ENCODE data around the gene COL4A5. TPM values are rescaled to one million over a fixed set of nuclear protein-coding genes. Genes with fewer than 3 reads are reported as not detected.

Gene COL4A5
- total RNA-seq, 2 donors from 2014 or later = not detected

DNA sequence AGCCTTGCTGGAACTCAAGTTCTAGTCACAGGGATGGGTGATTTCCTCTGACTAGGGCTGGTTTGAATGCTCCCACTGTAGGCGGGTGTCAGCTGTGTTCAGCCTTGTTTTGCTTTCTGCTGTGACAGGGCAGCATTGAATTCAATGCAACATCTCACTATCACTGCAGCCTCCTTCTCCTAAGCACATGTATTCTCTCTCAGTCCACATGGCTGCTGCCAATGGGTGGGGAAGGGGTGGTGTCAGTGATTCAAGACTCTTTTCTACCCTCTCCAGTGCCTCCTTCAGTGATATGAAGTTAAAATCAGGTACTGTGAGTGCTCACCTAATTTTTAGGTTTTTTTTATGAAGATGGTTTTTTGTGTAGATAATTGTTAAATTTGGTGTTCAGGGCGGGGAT is 46.3 kb downstream of the COL4A5 start:
- DNase-seq = no peak
- no peak overlapping the region for H3K4me3 Mint-ChIP-seq
- no peaks in the 10 kb centered on the region for H3K36me3 Mint-ChIP-seq (ENCODE audit: low read depth)
- H3K9me3 ChIP-seq (ENCODE audit: control insufficient read depth, low read length, poor library complexity, severe bottlenecking) = no peaks in the 10 kb centered on the region
- H3K27ac Mint-ChIP-seq = no peak overlapping the region
- ATAC-seq = no peak
- H3K4me1 Mint-ChIP-seq = no peaks in the 10 kb centered on the region
- H3K27me3 Mint-ChIP-seq = no peaks in the 10 kb centered on the region

- H3K9me3 ChIP-seq (ENCODE audit: control insufficient read depth, low read length, poor library complexity, severe bottlenecking) = no peaks in the 10 kb centered on the region
- no peak overlapping the region for H3K4me3 Mint-ChIP-seq
- H3K4me1 Mint-ChIP-seq = peaks cover 2% of the 10 kb centered on the region
- ATAC-seq (no peak), DNase-seq (no peak)
- no peaks in the 10 kb centered on the region for H3K27me3 Mint-ChIP-seq
- H3K36me3 Mint-ChIP-seq (ENCODE audit: low read depth) = no peaks in the 10 kb centered on the region
- H3K27ac Mint-ChIP-seq = no peak overlapping the region
These were observed 54.9 kb downstream of the COL4A5 start for GRCh38 chrX:108494406-108495090.

GRCh38 chrX:108511721-108512120 is 72.1 kb downstream of the COL4A5 start:
- no peak overlapping the region for H3K4me3 Mint-ChIP-seq
- no peaks in the 10 kb centered on the region for H3K9me3 ChIP-seq (ENCODE audit: control insufficient read depth, low read length, poor library complexity, severe bottlenecking)
- no peaks in the 10 kb centered on the region for H3K4me1 Mint-ChIP-seq
- H3K27ac Mint-ChIP-seq = no peak overlapping the region
- ATAC-seq (no peak), DNase-seq (no peak)
- no peaks in the 10 kb centered on the region for H3K27me3 Mint-ChIP-seq
- no peaks in the 10 kb centered on the region for H3K36me3 Mint-ChIP-seq (ENCODE audit: low read depth)

DNA sequence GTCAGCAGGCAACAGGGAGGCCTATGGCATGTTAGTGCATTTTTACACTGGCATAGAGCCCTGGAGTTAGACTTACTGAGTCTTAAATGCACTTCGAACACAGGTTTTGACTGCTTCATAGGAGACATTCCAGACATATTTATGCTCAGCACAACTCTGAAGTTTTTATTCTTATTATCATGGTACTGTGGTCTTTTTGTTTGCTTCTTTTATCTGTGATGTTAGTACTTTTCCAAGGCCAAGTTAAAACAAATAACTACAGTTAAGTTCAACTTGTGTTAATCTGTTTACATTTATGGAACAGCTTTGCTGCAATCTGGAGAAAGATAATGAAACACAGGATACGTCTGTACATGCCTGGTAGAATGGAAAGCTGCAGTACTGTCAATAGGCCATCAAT is 76.5 kb downstream of the COL4A5 start:
- Mint-ChIP-seq H3K27ac (no peak overlapping the region), H3K4me1 (no peaks in the 10 kb centered on the region), H3K36me3 (ENCODE audit: low read depth) (no peaks in the 10 kb centered on the region), H3K4me3 (no peak overlapping the region), H3K27me3 (no peaks in the 10 kb centered on the region)
- DNase-seq (no peak), ATAC-seq (no peak)
- H3K9me3 ChIP-seq (ENCODE audit: control insufficient read depth, low read length, poor library complexity, severe bottlenecking) = no peaks in the 10 kb centered on the region

GRCh38 chrX:108527724-108528123 is 88.1 kb downstream of the COL4A5 start:
- Mint-ChIP-seq H3K27me3 (no peaks in the 10 kb centered on the region), H3K4me3 (no peak overlapping the region), H3K4me1 (no peaks in the 10 kb centered on the region), H3K27ac (no peak overlapping the region), H3K36me3 (ENCODE audit: low read depth) (no peaks in the 10 kb centered on the region)
- no peaks in the 10 kb centered on the region for H3K9me3 ChIP-seq (ENCODE audit: control insufficient read depth, low read length, poor library complexity, severe bottlenecking)
- DNase-seq (no peak), ATAC-seq (no peak)

DNA sequence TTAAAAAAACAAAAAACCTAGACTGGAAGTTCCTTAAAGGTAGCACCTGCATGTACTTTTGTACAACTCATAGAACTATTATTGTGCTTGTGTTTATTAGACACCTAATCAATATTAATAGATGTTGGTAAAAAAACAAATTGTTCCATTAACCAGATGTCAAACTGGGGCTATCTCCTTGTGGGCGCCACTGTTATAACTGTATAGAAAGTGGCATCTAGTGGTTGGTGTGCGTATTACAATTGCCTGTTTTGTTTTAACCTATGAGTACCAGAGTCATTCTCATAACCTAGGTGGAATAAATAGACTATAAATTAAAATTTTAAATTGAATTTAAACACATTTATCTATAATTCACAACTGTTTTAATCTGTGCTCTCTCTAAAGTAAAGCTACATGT is 97.4 kb downstream of the COL4A5 start:
- no peaks in the 10 kb centered on the region for H3K36me3 Mint-ChIP-seq (ENCODE audit: low read depth)
- H3K4me3 Mint-ChIP-seq = no peak overlapping the region
- ATAC-seq (no peak), DNase-seq (no peak)
- H3K27me3 Mint-ChIP-seq = no peaks in the 10 kb centered on the region
- H3K4me1 Mint-ChIP-seq = no peaks in the 10 kb centered on the region
- H3K9me3 ChIP-seq (ENCODE audit: control insufficient read depth, low read length, poor library complexity, severe bottlenecking) = no peaks in the 10 kb centered on the region
- H3K27ac Mint-ChIP-seq = no peak overlapping the region

- Mint-ChIP-seq H3K4me1 (no peaks in the 10 kb centered on the region), H3K27me3 (no peaks in the 10 kb centered on the region), H3K27ac (no peak overlapping the region), H3K4me3 (no peak overlapping the region), H3K36me3 (ENCODE audit: low read depth) (no peaks in the 10 kb centered on the region)
- no peak for DNase-seq
- no peaks in the 10 kb centered on the region for H3K9me3 ChIP-seq (ENCODE audit: control insufficient read depth, low read length, poor library complexity, severe bottlenecking)
- no peak for ATAC-seq
These were observed 101.6 kb downstream of the COL4A5 start for GRCh38 chrX:108541286-108541685.

DNA sequence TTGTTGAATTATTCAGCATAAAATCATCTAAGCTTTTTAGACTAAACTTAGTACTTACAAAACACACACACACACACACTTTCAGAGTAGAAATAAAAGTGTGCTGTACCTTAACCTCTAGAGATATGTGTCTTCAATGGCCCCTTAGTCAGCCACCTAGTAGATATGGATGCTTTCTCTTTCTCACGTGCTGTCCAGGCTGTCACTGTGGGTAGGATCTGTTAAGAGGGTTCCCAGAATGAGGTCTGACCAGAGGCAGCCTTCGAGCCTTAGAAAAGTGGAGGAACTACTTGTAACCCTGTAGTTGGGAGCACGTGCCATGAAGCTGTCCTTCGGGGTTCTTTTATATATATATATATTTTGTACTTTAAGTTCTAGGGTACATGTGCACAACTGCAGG is 117.9 kb downstream of the COL4A5 start:
- Mint-ChIP-seq H3K36me3 (ENCODE audit: low read depth) (no peaks in the 10 kb centered on the region), H3K4me1 (no peaks in the 10 kb centered on the region), H3K4me3 (no peak overlapping the region), H3K27ac (no peak overlapping the region), H3K27me3 (no peaks in the 10 kb centered on the region)
- ATAC-seq (no peak), DNase-seq (no peak)
- H3K9me3 ChIP-seq (ENCODE audit: control insufficient read depth, low read length, poor library complexity, severe bottlenecking) = no peaks in the 10 kb centered on the region

GRCh38 chrX:108558217-108558616 is 118.6 kb downstream of the COL4A5 start:
- ATAC-seq = no peak
- Mint-ChIP-seq H3K36me3 (ENCODE audit: low read depth) (no peaks in the 10 kb centered on the region), H3K4me3 (no peak overlapping the region), H3K27me3 (no peaks in the 10 kb centered on the region), H3K27ac (no peak overlapping the region), H3K4me1 (no peaks in the 10 kb centered on the region)
- DNase-seq = no peak
- H3K9me3 ChIP-seq (ENCODE audit: control insufficient read depth, low read length, poor library complexity, severe bottlenecking) = no peaks in the 10 kb centered on the region

DNA sequence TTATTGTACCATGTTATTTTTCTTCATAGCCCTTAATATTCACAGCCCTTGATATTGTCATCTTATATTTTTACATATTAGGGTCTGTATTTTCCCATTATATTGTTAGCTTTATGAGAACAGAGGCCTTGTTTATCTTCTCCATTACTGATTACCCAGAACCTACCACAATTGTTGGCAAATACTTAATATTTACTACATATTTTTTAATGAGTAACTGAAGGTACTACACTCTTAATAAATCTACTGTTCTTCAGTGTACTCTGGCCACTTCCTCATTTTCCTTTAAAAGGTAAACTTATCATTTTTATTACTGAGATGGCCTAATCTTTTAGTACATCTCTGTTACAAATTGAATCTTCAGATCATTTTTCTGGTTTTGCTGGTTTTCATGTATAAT is 133.5 kb downstream of the COL4A5 start:
- Mint-ChIP-seq H3K27me3 (no peaks in the 10 kb centered on the region), H3K4me1 (no peaks in the 10 kb centered on the region), H3K36me3 (ENCODE audit: low read depth) (no peaks in the 10 kb centered on the region), H3K27ac (no peak overlapping the region), H3K4me3 (no peak overlapping the region)
- DNase-seq (no peak), ATAC-seq (no peak)
- no peaks in the 10 kb centered on the region for H3K9me3 ChIP-seq (ENCODE audit: control insufficient read depth, low read length, poor library complexity, severe bottlenecking)

- H3K4me3 Mint-ChIP-seq = no peak overlapping the region
- no peaks in the 10 kb centered on the region for H3K9me3 ChIP-seq (ENCODE audit: control insufficient read depth, low read length, poor library complexity, severe bottlenecking)
- H3K4me1 Mint-ChIP-seq = no peaks in the 10 kb centered on the region
These were observed 142.5 kb downstream of the COL4A5 start for GRCh38 chrX:108582151-108582550.

DNA sequence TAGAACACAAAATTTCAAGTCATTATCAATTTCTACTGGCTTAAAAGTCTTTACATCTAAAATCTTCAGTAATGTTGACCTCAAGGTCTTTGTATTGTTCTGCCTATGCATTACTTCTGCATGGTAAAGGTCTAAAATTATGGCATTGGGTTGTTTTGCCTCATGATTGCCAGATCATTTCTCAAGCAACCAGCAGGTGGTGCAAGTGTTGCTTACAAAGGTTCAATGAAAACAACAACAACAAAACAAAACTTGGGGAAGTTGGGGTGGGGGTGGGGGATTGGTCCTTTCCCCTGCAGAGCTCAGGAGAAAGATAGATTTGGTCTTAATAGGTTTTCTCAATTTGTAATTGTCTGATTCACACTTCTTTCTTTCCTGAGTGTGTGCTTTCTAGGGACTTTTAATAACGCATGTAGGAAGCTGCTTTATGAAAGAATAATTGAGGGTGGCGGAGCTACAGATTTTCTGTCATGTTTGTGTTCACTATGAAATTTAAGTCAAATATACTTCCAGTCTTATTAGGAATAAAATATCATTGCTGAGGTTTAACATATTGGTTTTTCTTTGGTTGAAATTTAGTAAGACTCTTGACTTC is 145.1 kb downstream of the COL4A5 start:
- Mint-ChIP-seq H3K27me3 (no peaks in the 10 kb centered on the region), H3K4me1 (no peaks in the 10 kb centered on the region), H3K27ac (no peak overlapping the region), H3K4me3 (no peak overlapping the region), H3K36me3 (ENCODE audit: low read depth) (no peaks in the 10 kb centered on the region)
- ATAC-seq (no peak), DNase-seq (no peak)
- H3K9me3 ChIP-seq (ENCODE audit: control insufficient read depth, low read length, poor library complexity, severe bottlenecking) = no peaks in the 10 kb centered on the region

More at GRCh38 chrX:108582151-108582550, 142.5 kb downstream of the COL4A5 start:
- ATAC-seq (no peak), DNase-seq (no peak)
- no peaks in the 10 kb centered on the region for H3K27me3 Mint-ChIP-seq
- no peak overlapping the region for H3K27ac Mint-ChIP-seq
- no peaks in the 10 kb centered on the region for H3K36me3 Mint-ChIP-seq (ENCODE audit: low read depth)

GRCh38 chrX:108590496-108590895 is 150.9 kb downstream of the COL4A5 start:
- ATAC-seq (no peak), DNase-seq (no peak)
- no peaks in the 10 kb centered on the region for H3K9me3 ChIP-seq (ENCODE audit: control insufficient read depth, low read length, poor library complexity, severe bottlenecking)
- H3K36me3 Mint-ChIP-seq (ENCODE audit: low read depth) = no peaks in the 10 kb centered on the region
- no peaks in the 10 kb centered on the region for H3K4me1 Mint-ChIP-seq
- no peaks in the 10 kb centered on the region for H3K27me3 Mint-ChIP-seq
- H3K27ac Mint-ChIP-seq = no peak overlapping the region
- no peak overlapping the region for H3K4me3 Mint-ChIP-seq

GRCh38 chrX:108601276-108601675 is 161.6 kb downstream of the COL4A5 start:
- ATAC-seq = no peak
- H3K4me3 Mint-ChIP-seq = no peak overlapping the region
- no peaks in the 10 kb centered on the region for H3K4me1 Mint-ChIP-seq
- no peak for DNase-seq
- H3K36me3 Mint-ChIP-seq (ENCODE audit: low read depth) = no peaks in the 10 kb centered on the region
- no peaks in the 10 kb centered on the region for H3K27me3 Mint-ChIP-seq
- no peak overlapping the region for H3K27ac Mint-ChIP-seq
- no peaks in the 10 kb centered on the region for H3K9me3 ChIP-seq (ENCODE audit: control insufficient read depth, low read length, poor library complexity, severe bottlenecking)

Data from T-helper 17 cell (primary cell).